HepG2 (cell line): Measurements from ENCODE around the gene PTGIS. TPM values are rescaled to one million over a fixed set of nuclear protein-coding genes. Genes with fewer than 3 reads are reported as not detected.

ENCODE experiments used
- ATF6 ChIP-seq: sonication (generic); formaldehyde crosslinking; conservative IDR thresholded peaks from 2 replicates; pipeline ENCODE4 v1.4.0; 2020; ENCODE audit warnings: missing genetic modification reagents
- BRCA1 ChIP-seq: sonication (generic); formaldehyde crosslinking; IDR thresholded peaks from 2 replicates; pipeline ENCODE4 v1.4.0; 2020; ENCODE audit warnings: missing genetic modification reagents
- BRD4 ChIP-seq: sonication (generic); formaldehyde crosslinking; IDR thresholded peaks from 2 replicates; pipeline ENCODE4 v1.4.0; 2020; ENCODE audit warnings: missing genetic modification reagents
- ETV6 ChIP-seq: sonication (generic); formaldehyde crosslinking; conservative IDR thresholded peaks from 2 replicates; pipeline ENCODE4 v1.4.0; 2020; ENCODE audit warnings: missing genetic modification reagents
- GLMP ChIP-seq: sonication (generic); formaldehyde crosslinking; IDR thresholded peaks from 2 replicates; pipeline ENCODE4 v1.9.0; 2021; ENCODE audit warnings: missing genetic modification reagents, mild to moderate bottlenecking, borderline replicate concordance
- HINFP ChIP-seq: sonication (generic); formaldehyde crosslinking; IDR thresholded peaks from 2 replicates; pipeline ENCODE4 v1.4.0; 2020; ENCODE audit warnings: low read depth, mild to moderate bottlenecking, missing genetic modification reagents
- HOXA5 ChIP-seq: sonication (generic); formaldehyde crosslinking; IDR thresholded peaks from 2 replicates; pipeline ENCODE4 v1.4.0; 2020; ENCODE audit warnings: missing genetic modification reagents
- POGK ChIP-seq: sonication (generic); formaldehyde crosslinking; conservative IDR thresholded peaks from 2 replicates; pipeline ENCODE4 v1.8.0; 2022; ENCODE audit warnings: mild to moderate bottlenecking, moderate library complexity, missing genetic modification reagents
- SMARCC2 ChIP-seq: fragments of 450-650 bp; IDR thresholded peaks from 2 replicates; pipeline ENCODE4 v1.6.1; 2017; ENCODE audit warnings: antibody characterized with exemption, mild to moderate bottlenecking
- SPEN ChIP-seq: sonication (generic); formaldehyde crosslinking; IDR thresholded peaks from 2 replicates; pipeline ENCODE4 v1.5.1; 2020; ENCODE audit warnings: low read depth, mild to moderate bottlenecking, missing genetic modification reagents
- ZBTB2 ChIP-seq: sonication (generic); formaldehyde crosslinking; IDR thresholded peaks from 2 replicates; pipeline ENCODE4 v1.8.0; 2022; ENCODE audit warnings: low read depth, missing genetic modification reagents
- ZNF138 ChIP-seq: sonication (generic); formaldehyde crosslinking; IDR thresholded peaks from 2 replicates; pipeline ENCODE4 v1.5.0; 2020; ENCODE audit warnings: mild to moderate bottlenecking, low read depth, missing genetic modification reagents
- ZNF205 ChIP-seq: IDR thresholded peaks from 2 replicates; pipeline ENCODE4 v1.6.1; 2018; ENCODE audit warnings: missing biosample characterization, missing genetic modification reagents
- ZNF280B ChIP-seq: sonication (generic); formaldehyde crosslinking; IDR thresholded peaks from 2 replicates; pipeline ENCODE4 v1.5.0; 2020; ENCODE audit warnings: missing genetic modification reagents, mild to moderate bottlenecking, borderline replicate concordance
- ZNF431 ChIP-seq: sonication (generic); formaldehyde crosslinking; IDR thresholded peaks from 2 replicates; pipeline ENCODE4 v1.9.0; 2022; ENCODE audit warnings: missing genetic modification reagents, low read depth, mild to moderate bottlenecking, borderline replicate concordance
- ZNF451 ChIP-seq: sonication (generic); formaldehyde crosslinking; IDR thresholded peaks from 2 replicates; pipeline ENCODE4 v1.5.0; 2020; ENCODE audit warnings: mild to moderate bottlenecking, missing genetic modification reagents
- ZNF546 ChIP-seq: sonication (generic); formaldehyde crosslinking; conservative IDR thresholded peaks from 2 replicates; pipeline ENCODE4 v1.8.1; 2023; ENCODE audit warnings: mild to moderate bottlenecking, missing genetic modification reagents
- ZNF652 ChIP-seq: IDR thresholded peaks from 2 replicates; pipeline ENCODE4 v1.6.1; 2016; ENCODE audit warnings: low read depth, borderline replicate concordance
- ZNF83 ChIP-seq: sonication (generic); formaldehyde crosslinking; IDR thresholded peaks from 2 replicates; pipeline ENCODE4 v1.4.0; 2020; ENCODE audit warnings: missing genetic modification reagents, mild to moderate bottlenecking, borderline replicate concordance
- polyA plus RNA-seq, 8 experiments: library from polyadenylated mRNA; depleted of rRNA in 3 of 8; stranded (reverse) in 7 of 8; unstranded in 1 of 8; fragments of >200 nt; fragmentation: Illumina TruSeq in 4 of 8; extraction: Trizol in 4 of 8; gene quantifications; 2 replicates each; pipeline versions ENCODE4 v1.2.1 to v1.2.3, GENCODE V29; 2011 to 2016; ENCODE audit warnings: low read depth in 4 of 8, missing spikeins in 1 of 8, mixed read lengths in 1 of 8; ENCODE audit not compliant: insufficient read depth in 1 of 8
- total RNA-seq, 5 experiments: library from RNA; depleted of rRNA; stranded (reverse); fragments of >200 nt; fragmentation: Illumina TruSeq; extraction: Trizol; gene quantifications; 2 replicates each; pipeline ENCODE4 v1.2.3, GENCODE V29; 2016; ENCODE audit warnings: low read depth in 1 of 5

PTGIS gene
- total and polyA plus RNA-seq, 2 of the 13 experiments (the other 11 are each of a cell fraction or from before 2014, with no cell fraction given): not detected

- peak; percentile 82; the same call in 1 of the 2 replicates for TF ChIP-seq ZNF280B (CRISPR knock-in tag)
- TF ChIP-seq BRCA1 (CRISPR knock-in tag): no peak
- no peak for TF ChIP-seq ZNF205 (CRISPR knock-in tag)
- TF ChIP-seq HINFP (CRISPR knock-in tag): no peak
- no peak for TF ChIP-seq ZBTB2 (CRISPR knock-in tag)
- no peak for TF ChIP-seq SMARCC2
- 0 out of 2 replicates have a peak, but pooled peaks have one; percentile 21 for TF ChIP-seq ZNF138 (CRISPR knock-in tag)
- TF ChIP-seq ETV6 (CRISPR knock-in tag): no peak
- 0 out of 2 replicates have a peak, but pooled peaks have one; percentile 34 for TF ChIP-seq ZNF83
- TF ChIP-seq POGK (CRISPR knock-in tag): no peak
- no peak for TF ChIP-seq ZNF546 (CRISPR knock-in tag)
- TF ChIP-seq SPEN (CRISPR knock-in tag): no peak
- no peak for TF ChIP-seq ZNF431 (CRISPR knock-in tag)
- TF ChIP-seq HOXA5 (CRISPR knock-in tag): no peak
- TF ChIP-seq ATF6 (CRISPR knock-in tag): no peak
- no peak for TF ChIP-seq ZNF652 (CRISPR knock-in tag)
- 0 out of 2 replicates have a peak, but pooled peaks have one; percentile 78 for TF ChIP-seq ZNF451 (CRISPR knock-in tag)
- TF ChIP-seq GLMP (CRISPR knock-in tag): no peak
- no peak for TF ChIP-seq BRD4 (CRISPR knock-in tag)
Measured at GRCh38 chr20:49615401-49616153, 47.6 kb upstream of the PTGIS start (continued).
